Measurements from ENCODE around the gene TLCD1. TPM values are rescaled to one million over a fixed set of nuclear protein-coding genes. Genes with fewer than 3 reads are reported as not detected.

Gene TLCD1
- total and polyA plus RNA-seq, 2 donors, result 1.7 to 5.1 TPM

GRCh38 chr17:28684963-28685362, 41.1 kb downstream of the TLCD1 start:
- Histone ChIP-seq H3K27ac (ENCODE audit: low read depth) (no peak overlapping the region), H3K4me1 (ENCODE audit: insufficient read depth) (no peaks in the 10 kb centered on the region), H3K4me3 (ENCODE audit: low read depth, low read length) (no peak overlapping the region), H3K36me3 (ENCODE audit: insufficient read depth) (peaks cover 17% of the 10 kb centered on the region)
- 27% methylated on average over 3 of the region's 3 CpGs for WGBS
- DNase-seq (ENCODE audit: extremely low spot score), result no peak

- DNase-seq (ENCODE audit: extremely low spot score), result no peak
- 92% methylated on average over 11 of the region's 11 CpGs for WGBS
- Histone ChIP-seq H3K4me3 (ENCODE audit: low read depth, low read length) (no peak overlapping the region), H3K4me1 (ENCODE audit: insufficient read depth) (no peaks in the 10 kb centered on the region), H3K27ac (ENCODE audit: low read depth) (no peak overlapping the region), H3K36me3 (ENCODE audit: insufficient read depth) (peaks cover 16% of the 10 kb centered on the region)
These were observed 43.4 kb downstream of the TLCD1 start for GRCh38 chr17:28682655-28683054.

- no peak overlapping the region for H3K27ac ChIP-seq (ENCODE audit: low read depth)
- H3K4me3 ChIP-seq (ENCODE audit: low read depth, low read length), result no peak overlapping the region
- no peaks in the 10 kb centered on the region for H3K4me1 ChIP-seq (ENCODE audit: insufficient read depth)
- no peak for DNase-seq (ENCODE audit: extremely low spot score)
- 88% methylated on average over 7 of the region's 7 CpGs for WGBS
- H3K36me3 ChIP-seq (ENCODE audit: insufficient read depth), result peaks cover 6% of the 10 kb centered on the region
These were observed 50.1 kb downstream of the TLCD1 start for GRCh38 chr17:28675980-28676379.

DNA sequence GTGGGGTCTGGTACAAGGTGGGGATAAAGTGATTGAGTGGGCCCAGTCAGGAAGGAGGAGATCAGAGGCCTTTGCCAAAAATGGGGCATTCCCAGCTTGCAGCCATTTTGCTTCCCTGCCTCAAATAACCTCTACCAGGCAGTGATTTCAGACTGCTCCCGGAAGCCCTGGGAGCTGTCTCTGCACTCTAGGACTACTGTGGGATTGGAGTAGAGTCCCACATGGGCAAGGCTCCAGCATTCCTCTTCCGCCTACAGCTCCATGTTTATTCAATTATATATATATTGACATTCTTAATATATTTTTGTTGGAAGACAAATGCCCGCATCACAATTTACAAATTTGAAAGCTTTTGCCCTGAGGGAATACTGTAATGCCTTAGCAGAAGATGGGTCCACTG, 50.5 kb downstream of the TLCD1 start:
- DNase-seq (ENCODE audit: extremely low spot score), result no peak
- H3K36me3 ChIP-seq (ENCODE audit: insufficient read depth), result peaks cover 7% of the 10 kb centered on the region
- H3K4me1 ChIP-seq (ENCODE audit: insufficient read depth), result no peaks in the 10 kb centered on the region
- 78% methylated on average over 3 of the region's 3 CpGs for WGBS
- no peak overlapping the region for H3K27ac ChIP-seq (ENCODE audit: low read depth)
- H3K4me3 ChIP-seq (ENCODE audit: low read depth, low read length), result no peak overlapping the region

Small RNAs within 50 kb of the gene (small RNA-seq; reads per million reads assigned to genes)
- gene SNORD42A (not detected), gene SNORD42B (not detected), gene SNORD4A (not detected), gene SNORD4B (not detected)

Other genes starting within 250 kb of the TLCD1 start
- gene FOXN1, start 219.9 kb downstream of the TLCD1 start, total RNA-seq, result 0.11 TPM
- 0.13 TPM for gene FOXN1, start 219.9 kb downstream of the TLCD1 start, polyA plus RNA-seq
- 15.2 TPM for gene UNC119, start 173.6 kb downstream of the TLCD1 start, total RNA-seq
- gene UNC119, start 173.6 kb downstream of the TLCD1 start, polyA plus RNA-seq, result 24.4 TPM
- gene PIGS, start 154.7 kb downstream of the TLCD1 start, total RNA-seq, result 21.1 TPM
- gene PIGS, start 154.7 kb downstream of the TLCD1 start, polyA plus RNA-seq, result 64.4 TPM
- gene ALDOC, start 149.3 kb downstream of the TLCD1 start, total RNA-seq, result 9.6 TPM
- gene ALDOC, start 149.3 kb downstream of the TLCD1 start, polyA plus RNA-seq, result 34.2 TPM
- gene SPAG5, start 127.2 kb downstream of the TLCD1 start, total RNA-seq, result 17.9 TPM
- 2.7 TPM for gene SPAG5, start 127.2 kb downstream of the TLCD1 start, polyA plus RNA-seq
- 13.0 TPM for gene RSKR, start 112.0 kb downstream of the TLCD1 start, total RNA-seq
- 2.4 TPM for gene RSKR, start 112.0 kb downstream of the TLCD1 start, polyA plus RNA-seq
- gene BLTP2, start 81.1 kb downstream of the TLCD1 start, total RNA-seq, result 66.6 TPM
- gene BLTP2, start 81.1 kb downstream of the TLCD1 start, polyA plus RNA-seq, result 42.1 TPM
- 35.8 TPM for gene SDF2, start 64.3 kb downstream of the TLCD1 start, total RNA-seq
- gene SDF2, start 64.3 kb downstream of the TLCD1 start, polyA plus RNA-seq, result 73.1 TPM
- 47.2 TPM for gene SUPT6H, start 64.0 kb downstream of the TLCD1 start, total RNA-seq
- 42.1 TPM for gene SUPT6H, start 64.0 kb downstream of the TLCD1 start, polyA plus RNA-seq
- 1.7 TPM for gene PROCA1, start 14.3 kb downstream of the TLCD1 start, total RNA-seq
- 1.8 TPM for gene PROCA1, start 14.3 kb downstream of the TLCD1 start, polyA plus RNA-seq
- 63.7 TPM for gene RAB34, start 8.4 kb downstream of the TLCD1 start, total RNA-seq
- 170 TPM for gene RAB34, start 8.4 kb downstream of the TLCD1 start, polyA plus RNA-seq
- gene RPL23A, start 6.2 kb downstream of the TLCD1 start, total RNA-seq, result 428 TPM
- 1,648 TPM for gene RPL23A, start 6.2 kb downstream of the TLCD1 start, polyA plus RNA-seq
- gene NEK8, start 2.6 kb upstream of the TLCD1 start, total RNA-seq, result 3.2 TPM
- 2.1 TPM for gene NEK8, start 2.6 kb upstream of the TLCD1 start, polyA plus RNA-seq
- gene TRAF4, start 17.8 kb upstream of the TLCD1 start, total RNA-seq, result 14.7 TPM
- 22.8 TPM for gene TRAF4, start 17.8 kb upstream of the TLCD1 start, polyA plus RNA-seq
- gene FAM222B, start 116.6 kb upstream of the TLCD1 start, total RNA-seq, result 6.8 TPM
- 15.0 TPM for gene FAM222B, start 116.6 kb upstream of the TLCD1 start, polyA plus RNA-seq
- 16.0 TPM for gene ERAL1, start 128.8 kb upstream of the TLCD1 start, total RNA-seq
- gene ERAL1, start 128.8 kb upstream of the TLCD1 start, polyA plus RNA-seq, result 35.8 TPM
- gene FLOT2, start 171.5 kb upstream of the TLCD1 start, total RNA-seq, result 25.1 TPM
- 120 TPM for gene FLOT2, start 171.5 kb upstream of the TLCD1 start, polyA plus RNA-seq
- gene DHRS13, start 176.8 kb upstream of the TLCD1 start, total RNA-seq, result 8.5 TPM
- 8.8 TPM for gene DHRS13, start 176.8 kb upstream of the TLCD1 start, polyA plus RNA-seq
- gene PHF12, start 225.3 kb upstream of the TLCD1 start, total RNA-seq, result 21.1 TPM
- gene PHF12, start 225.3 kb upstream of the TLCD1 start, polyA plus RNA-seq, result 30.8 TPM